ENCODE measurements around the gene SPOP. TPM values are rescaled to one million over a fixed set of nuclear protein-coding genes. Genes with fewer than 3 reads are reported as not detected.

The SPOP gene
- total and polyA plus RNA-seq, 9 of the 15 experiments (the other 6 are each of a cell fraction or from before 2014, with no cell fraction given): 34.2 to 65.9 (median 39.7) TPM

GRCh38 chr17:49598918-49599317, 79.0 kb downstream of the SPOP start:
- H3K9ac ChIP-seq (ENCODE audit: insufficient read depth in 1 of 2, low read depth in 2 of 2, low read length in 2 of 2): no peak overlapping the region
- TF ChIP-seq GTF3C2 (IDR thresholded peaks at IDR 0.05; ENCODE audit: borderline replicate concordance, extremely low read depth, insufficient read length) (no peak), NKRF (IDR thresholded peaks at IDR 0.05; ENCODE audit: borderline replicate concordance) (no peak), NR2C2 (CRISPR knock-in tag; IDR thresholded peaks at IDR 0.05) (no peak), NR2C2 (tag; IDR thresholded peaks at IDR 0.05) (no peak)
- H3K27me3 ChIP-seq (ENCODE audit: control insufficient read depth in 2 of 2, insufficient read depth in 2 of 2, low read length in 2 of 2): no peaks in the 10 kb centered on the region
- no peak for FAIRE-seq
- no peak for ATAC-seq
- ChIA-PET POLR2A (interaction anchor here (0.7 kb wide), 1 partner anchor 8 kb away, joined by 3 read pairs; no protein-coding TSS in a partner anchor), CTCF (ENCODE audit: low intra/inter-chr PET ratio) (no interaction called here)
- H3K79me2 ChIP-seq (ENCODE audit: control insufficient read depth, insufficient read depth, low read length): no peaks in the 10 kb centered on the region
- 83% methylated on average over 3 of the region's 3 CpGs for WGBS (ENCODE audit: insufficient coverage, low coverage, missing lambda C conversion rate)
- no peak overlapping the region for H2AFZ ChIP-seq (ENCODE audit: low read depth, low read length)
- H3K4me3 ChIP-seq: no peak overlapping the region
- DNase-seq (ENCODE audit: extremely low read depth in 1 of 4, low spot score in 3 of 4): no peak
- H3K4me2 ChIP-seq (ENCODE audit: insufficient read depth, low read length): no peak overlapping the region
- H3K27ac ChIP-seq (ENCODE audit: extremely low read depth, low read depth, low read length): no peak overlapping the region
- no peaks in the 10 kb centered on the region for H3K9me1 ChIP-seq (ENCODE audit: control insufficient read depth, insufficient read depth, low read length)
- in situ Hi-C loops (cut with MboI): no loop called here
- no peaks in the 10 kb centered on the region for H3K9me3 ChIP-seq (replicated peaks; ENCODE audit: control insufficient read depth, insufficient read depth, low read depth, low read length)
- intact Hi-C loops (cut with micrococcal nuclease): no loop called here
- H3K36me3 ChIP-seq (ENCODE audit: control insufficient read depth, insufficient read depth, low read length): peaks cover 75% of the 10 kb centered on the region; the same call in 2 of the 3 replicates
- no peaks in the 10 kb centered on the region for H3K4me1 ChIP-seq (replicated peaks in 1 of 2; ENCODE audit: control insufficient read depth in 2 of 2, insufficient read depth in 2 of 2, low read length in 2 of 2)
- H4K20me1 ChIP-seq (replicated peaks; ENCODE audit: control insufficient read depth, insufficient read depth, low read length): no peaks in the 10 kb centered on the region
- no TSS peak for BruUV-seq (replicated peaks)
